Mesothelial cell of epicardium (in vitro differentiated cells): ENCODE data around the gene RAB1A. TPM values are rescaled to one million over a fixed set of nuclear protein-coding genes. Genes with fewer than 3 reads are reported as not detected.

Source experiments
- DNase-seq, 2 experiments: peaks; one replicate each; pipeline ENCODE4 v3.0.0; 2021; ENCODE audit warnings: low spot score in 2 of 2; ENCODE audit not compliant: unreplicated experiment in 2 of 2
- H3K27ac Mint-ChIP-seq: 2 replicates; pipeline ENCODE4 v1.8.0; 2021; ENCODE audit warnings: mixed read lengths
- H3K27me3 Mint-ChIP-seq: 2 replicates; pipeline ENCODE4 v1.8.0; 2021; ENCODE audit warnings: low read depth, mixed read lengths
- H3K36me3 Mint-ChIP-seq: 2 replicates; pipeline ENCODE4 v1.8.0; 2021; ENCODE audit warnings: mixed read lengths
- H3K4me1 Mint-ChIP-seq: 2 replicates; pipeline ENCODE4 v1.8.0; 2021; ENCODE audit warnings: mixed read lengths
- H3K4me3 Mint-ChIP-seq: 2 replicates; pipeline ENCODE4 v1.8.0; 2021; ENCODE audit warnings: mild to moderate bottlenecking, moderate library complexity, mixed read lengths
- H3K9me3 Mint-ChIP-seq: 2 replicates; pipeline ENCODE4 v1.8.0; 2021; ENCODE audit warnings: mixed read lengths
- CTCF ChIP-seq: fragments of 200-600 bp; sonication (generic); IDR thresholded peaks from one replicate; pipeline ENCODE4 v1.5.0; 2021; ENCODE audit warnings: antibody characterized with exemption; ENCODE audit not compliant: unreplicated experiment
- total RNA-seq: library from RNA; stranded (reverse); gene quantifications from 3 replicates; pipeline ENCODE4 v1.2.1, GENCODE V29; 2021

Gene RAB1A
- total RNA-seq, 1 donor from 2014 or later: 126 TPM

DNA sequence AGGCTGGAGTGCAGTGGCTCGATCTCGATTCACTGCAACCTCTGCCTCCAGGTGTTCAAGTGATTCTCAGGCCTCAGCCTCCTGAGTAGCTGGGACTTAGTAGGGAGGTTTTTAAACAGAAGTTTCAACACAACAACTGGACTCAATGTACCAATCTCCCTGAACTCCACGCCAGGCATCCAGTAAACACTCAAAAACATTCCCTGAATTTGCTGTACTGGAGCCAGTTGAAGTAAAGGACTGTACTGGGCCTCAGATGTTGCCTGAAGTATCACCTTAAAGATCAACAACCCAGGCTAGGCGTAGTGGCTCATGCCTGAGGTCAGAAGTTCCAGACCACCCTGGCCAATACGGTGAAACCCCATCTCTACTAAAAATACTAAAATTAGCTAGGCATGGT, 22.4 kb downstream of the RAB1A start:
- Mint-ChIP-seq H3K4me1 (no peaks in the 10 kb centered on the region), H3K27ac (no peak overlapping the region), H3K9me3 (no peaks in the 10 kb centered on the region), H3K36me3 (peaks cover 12% of the 10 kb centered on the region), H3K27me3 (no peaks in the 10 kb centered on the region), H3K4me3 (no peak overlapping the region)
- no peak for DNase-seq
- no peak for TF ChIP-seq CTCF

DNA sequence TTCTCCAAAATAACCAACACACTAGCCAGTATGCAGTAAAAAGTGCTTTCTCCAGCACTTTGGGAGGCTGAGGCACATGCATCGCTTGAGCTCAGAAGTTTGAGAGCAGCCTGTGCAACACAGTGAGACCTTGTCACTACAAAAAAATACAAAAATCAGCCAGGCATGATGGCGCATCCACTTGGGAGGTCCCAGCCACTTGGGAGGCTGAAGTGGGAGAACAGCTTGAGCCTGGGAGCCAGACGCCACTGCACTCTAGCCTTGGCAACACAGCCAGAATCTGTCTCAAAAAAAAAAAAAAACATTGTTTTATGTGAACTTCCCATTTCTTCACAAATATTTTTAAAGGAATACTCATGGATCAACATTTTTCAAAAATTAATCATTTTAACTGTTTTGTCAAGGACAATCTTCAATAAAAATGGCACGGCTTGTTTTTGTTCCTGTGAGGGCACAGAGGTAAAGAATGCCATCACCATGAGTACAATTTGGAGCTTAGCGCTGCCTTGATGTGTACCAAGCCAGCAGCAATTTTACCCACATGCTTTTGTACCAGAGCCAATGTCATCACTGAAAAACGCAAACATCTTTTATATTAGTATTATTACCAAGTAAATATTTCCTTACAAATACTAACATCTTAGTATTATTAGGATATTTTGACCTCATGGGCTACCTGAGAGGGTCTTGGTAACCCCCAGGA, 26.7 kb downstream of the RAB1A start:
- H3K9me3 Mint-ChIP-seq: no peaks in the 10 kb centered on the region
- H3K27ac Mint-ChIP-seq: no peak overlapping the region
- H3K4me3 Mint-ChIP-seq: no peak overlapping the region
- H3K36me3 Mint-ChIP-seq: peaks cover 14% of the 10 kb centered on the region
- TF ChIP-seq CTCF: no peak
- DNase-seq: no peak
- H3K27me3 Mint-ChIP-seq: no peaks in the 10 kb centered on the region
- no peaks in the 10 kb centered on the region for H3K4me1 Mint-ChIP-seq

DNA sequence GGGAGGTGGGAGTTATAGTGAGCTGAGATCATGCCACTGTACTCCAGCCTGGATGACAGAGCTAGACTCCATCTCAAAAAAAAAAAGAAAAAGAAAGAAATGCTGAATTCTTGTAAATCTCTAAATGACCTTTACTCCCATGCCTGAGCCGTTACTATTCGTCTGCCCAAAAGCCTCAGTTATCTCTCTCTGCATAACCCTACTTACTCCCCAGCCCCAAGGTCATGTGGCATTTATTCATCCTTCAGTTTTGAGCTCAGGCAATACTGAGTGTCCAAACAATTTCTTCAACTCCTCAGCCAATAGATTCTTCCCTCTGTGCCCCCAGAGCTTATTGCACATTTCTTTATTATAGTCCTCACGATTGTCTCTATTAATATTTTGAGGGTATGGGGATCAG, 28.8 kb downstream of the RAB1A start:
- no peak for DNase-seq
- no peaks in the 10 kb centered on the region for H3K9me3 Mint-ChIP-seq
- peaks cover 22% of the 10 kb centered on the region for H3K36me3 Mint-ChIP-seq
- H3K27me3 Mint-ChIP-seq: no peaks in the 10 kb centered on the region
- no peaks in the 10 kb centered on the region for H3K4me1 Mint-ChIP-seq
- no peak overlapping the region for H3K27ac Mint-ChIP-seq
- H3K4me3 Mint-ChIP-seq: no peak overlapping the region
- TF ChIP-seq CTCF: no peak

DNA sequence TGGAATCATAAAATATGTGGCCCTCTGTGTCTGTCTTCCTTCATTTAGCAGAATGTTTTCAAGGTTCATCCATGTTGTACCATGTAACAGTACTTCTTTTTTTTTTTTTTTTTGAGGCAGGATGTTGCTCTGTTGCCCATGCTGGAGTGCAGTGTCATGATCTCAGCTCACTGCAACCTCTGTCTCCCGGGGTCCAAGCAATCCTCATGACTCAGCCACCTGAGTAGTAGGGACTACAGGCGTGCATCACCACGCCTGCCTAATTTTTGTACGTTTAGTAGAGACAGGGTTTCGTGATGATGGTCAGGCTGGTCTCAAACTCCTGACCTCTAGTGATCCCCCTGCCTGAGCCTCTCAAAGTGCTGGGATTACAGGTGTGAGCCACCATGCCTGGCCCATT, 31.2 kb downstream of the RAB1A start:
- Mint-ChIP-seq H3K27me3 (no peaks in the 10 kb centered on the region), H3K27ac (no peak overlapping the region), H3K4me1 (no peaks in the 10 kb centered on the region), H3K36me3 (peaks cover 26% of the 10 kb centered on the region), H3K9me3 (no peaks in the 10 kb centered on the region), H3K4me3 (no peak overlapping the region)
- DNase-seq: no peak
- no peak for TF ChIP-seq CTCF

DNA sequence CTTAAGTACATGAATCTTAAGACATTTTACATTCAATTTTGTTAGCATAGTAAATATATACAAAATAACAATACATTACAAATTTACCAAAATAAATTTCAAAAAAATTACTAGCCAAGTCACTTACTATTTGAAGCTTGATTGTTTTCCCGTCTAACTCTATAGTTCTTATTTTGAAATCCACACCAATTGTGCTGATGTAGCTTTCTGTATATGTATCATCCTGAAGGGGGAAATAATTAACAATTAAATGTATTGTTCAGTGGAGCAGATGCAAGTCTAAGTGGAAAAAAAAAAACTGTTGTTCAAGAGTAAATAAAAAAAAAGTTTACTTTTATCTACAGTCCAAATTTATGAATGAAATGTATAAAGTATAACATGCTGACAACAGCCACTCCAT, 32.1 kb downstream of the RAB1A start:
- H3K4me3 Mint-ChIP-seq: no peak overlapping the region
- no peak for DNase-seq
- peaks cover 31% of the 10 kb centered on the region for H3K36me3 Mint-ChIP-seq
- no peak overlapping the region for H3K27ac Mint-ChIP-seq
- H3K4me1 Mint-ChIP-seq: no peaks in the 10 kb centered on the region
- TF ChIP-seq CTCF: no peak
- H3K27me3 Mint-ChIP-seq: no peaks in the 10 kb centered on the region
- no peaks in the 10 kb centered on the region for H3K9me3 Mint-ChIP-seq

- Mint-ChIP-seq H3K4me1 (no peaks in the 10 kb centered on the region), H3K36me3 (peaks cover 37% of the 10 kb centered on the region), H3K27me3 (no peaks in the 10 kb centered on the region), H3K9me3 (no peaks in the 10 kb centered on the region), H3K4me3 (no peak overlapping the region), H3K27ac (no peak overlapping the region)
- TF ChIP-seq CTCF: no peak
- DNase-seq: no peak
Measured at GRCh38 chr2:65096948-65097347, 33.0 kb downstream of the RAB1A start.
